HepG2 (cell line): ENCODE results near the gene AGPAT3. TPM values are rescaled to one million over a fixed set of nuclear protein-coding genes. Genes with fewer than 3 reads are reported as not detected.

Experiments
- ATAC-seq: fragments of 200-7000 bp; cut with Tn5 transposase; 3 replicates; pipeline ENCODE4 v1.9.1; 2020; ENCODE audit warnings: mild to moderate bottlenecking, moderate library complexity
- BruUV-seq: library from RNA; stranded (reverse); fragments of 400-500 nt; replicated peaks from 2 replicates; lab custom pipeline; 2021; lab: Mats Ljungman, UMichigan
- CTCF ChIA-PET: fragments of 300-600 bp; formaldehyde crosslinking; extraction: SDS; loops from one replicate; lab custom pipeline; 2021; ENCODE audit warnings: low total read pairs, inconsistent platforms, low intra/inter-chr PET ratio; lab: Yijun Ruan, JAX
- POLR2A ChIA-PET: fragments of 350-600 bp; sonication (Branson Sonifier 250); formaldehyde crosslinking; loops from one replicate; lab custom pipeline; 2020; ENCODE audit warnings: antibody characterized with exemption, inconsistent platforms; lab: Yijun Ruan, JAX
- DNase-seq: peaks from one replicate; pipeline ENCODE4 v3.0.0-alpha.2; 2015; ENCODE audit warnings: low spot score
- FAIRE-seq: peaks from 3 replicates; lab custom pipeline; 2011; peaks lifted over from hg19 to GRCh38; lab: Jason Lieb, UNC
- H2AFZ ChIP-seq: one replicate; pipeline ENCODE4 v1.6.1; 2011; ENCODE audit warnings: low read length, inconsistent platforms
- H3K27ac ChIP-seq: fragments of 300-600 bp; 3 replicates; pipeline ENCODE4 v1.8.0; 2011; ENCODE audit warnings: mixed run types, mild to moderate bottlenecking, mixed read lengths, low read length, inconsistent platforms; ENCODE audit not compliant: insufficient read depth; ENCODE audit errors: extremely low read length
- H3K27me3 ChIP-seq, 2 experiments: fragments of 200-600 bp in 1 of 2; 2 replicates in 1 of 2; 3 replicates in 1 of 2; pipeline versions ENCODE4 v1.6.0 to v1.8.0; 2011; ENCODE audit warnings: low read length in 2 of 2, mild to moderate bottlenecking in 2 of 2, moderate library complexity in 2 of 2, inconsistent platforms in 1 of 2; ENCODE audit not compliant: insufficient read depth in 2 of 2, control insufficient read depth in 1 of 2
- H3K36me3 ChIP-seq, 2 experiments: fragments of 200-600 bp in 1 of 2; replicated peaks in 1 of 2; 2 replicates in 1 of 2; 3 replicates in 1 of 2; pipeline versions ENCODE4 v1.5.1 to v1.8.0; 2011; ENCODE audit warnings: low read length in 2 of 2, inconsistent platforms in 1 of 2; ENCODE audit not compliant: insufficient read depth in 2 of 2, control insufficient read depth in 1 of 2
- H3K4me1 ChIP-seq: 2 replicates; pipeline ENCODE4 v1.5.1; 2012; ENCODE audit warnings: low read length, inconsistent platforms; ENCODE audit not compliant: insufficient read depth
- H3K4me2 ChIP-seq: 2 replicates; pipeline ENCODE4 v1.6.0; 2011; ENCODE audit warnings: low read depth, low read length, inconsistent platforms
- H3K4me3 ChIP-seq, 3 experiments: fragments of 200-600 bp in 1 of 3; sonication (generic), shearing (Covaris generic) in 1 of 3; replicated peaks in 1 of 3; 2 replicates each; pipeline ENCODE4 v1.5.1; 2011 to 2016; ENCODE audit warnings: low read length in 3 of 3, inconsistent platforms in 2 of 3, low read depth in 2 of 3, mild to moderate bottlenecking in 2 of 3, control low read depth in 1 of 3, mixed read lengths in 1 of 3; ENCODE audit not compliant: insufficient read depth in 1 of 3
- H3K79me2 ChIP-seq: one replicate; pipeline ENCODE4 v1.6.1; 2011; ENCODE audit warnings: low read length, inconsistent platforms; ENCODE audit not compliant: insufficient read depth
- H3K9ac ChIP-seq: 2 replicates; pipeline ENCODE4 v1.6.0; 2011; ENCODE audit warnings: mild to moderate bottlenecking, low read depth, low read length, inconsistent platforms; ENCODE audit not compliant: insufficient read depth
- H3K9me3 ChIP-seq: 2 replicates; pipeline ENCODE4 v1.5.1; 2012; ENCODE audit warnings: mild to moderate bottlenecking, low read length
- H4K20me1 ChIP-seq: 2 replicates; pipeline ENCODE4 v1.6.0; 2011; ENCODE audit warnings: inconsistent platforms, mild to moderate bottlenecking, low read length, moderate library complexity; ENCODE audit not compliant: insufficient read depth
- DNMT3B ChIP-seq: conservative IDR thresholded peaks from 2 replicates; pipeline ENCODE4 v1.6.1; 2016; ENCODE audit warnings: missing biosample characterization, control low read depth
- PAF1 ChIP-seq: IDR thresholded peaks from 2 replicates; pipeline ENCODE4 v1.6.1; 2016; ENCODE audit warnings: missing genetic modification reagents, missing compliant biosample characterization
- STAG1 ChIP-seq: sonication (generic); formaldehyde crosslinking; IDR thresholded peaks from 2 replicates; pipeline ENCODE4 v1.4.0; 2020; ENCODE audit warnings: missing genetic modification reagents
- TFDP1 ChIP-seq: IDR thresholded peaks from 2 replicates; pipeline ENCODE4 v1.6.1; 2016; ENCODE audit warnings: missing compliant biosample characterization, missing genetic modification reagents, borderline replicate concordance
- XRCC5 ChIP-seq: fragments of 200-400 bp; formaldehyde crosslinking; optimal IDR thresholded peaks from 2 replicates; pipeline ENCODE3; 2017; ENCODE audit warnings: mild to moderate bottlenecking, low read length
- ZNF337 ChIP-seq: sonication (generic); formaldehyde crosslinking; IDR thresholded peaks from 2 replicates; pipeline ENCODE4 v1.5.1; 2020; ENCODE audit warnings: missing genetic modification reagents, low read depth, mild to moderate bottlenecking, borderline replicate concordance
- ZNF740 ChIP-seq: sonication (generic); formaldehyde crosslinking; IDR thresholded peaks from 2 replicates; pipeline ENCODE4 v1.4.0; 2020; ENCODE audit warnings: missing genetic modification reagents
- ZSCAN30 ChIP-seq: sonication (generic); formaldehyde crosslinking; IDR thresholded peaks from 2 replicates; pipeline ENCODE4 v1.5.0; 2020; ENCODE audit warnings: mild to moderate bottlenecking, missing genetic modification reagents
- WGBS: methylation state at CpG from one replicate; pipeline ENCODE4 v1.1.6; 2017; ENCODE audit warnings: low lambda C conversion rate; 5-methylcytosine and 5-hydroxymethylcytosine counted together
- in situ Hi-C: cut with HindIII; loops from 2 replicates; pipeline ENCODE4 v1.10.0; 2017; ENCODE audit warnings: low pct_unique_long_range_greater_than_20kb; ENCODE audit not compliant: extremely low pct_ligation_motif_present
- intact Hi-C: fragments of 100-400 bp; cut with micrococcal nuclease; formaldehyde crosslinking; loops from one replicate; pipeline ENCODE4 v1.10.0; 2022; ENCODE audit not compliant: unreplicated experiment
- polyA plus RNA-seq, 8 experiments: library from polyadenylated mRNA; depleted of rRNA in 3 of 8; stranded (reverse) in 7 of 8; unstranded in 1 of 8; fragments of >200 nt; fragmentation: Illumina TruSeq in 4 of 8; extraction: Trizol in 4 of 8; gene quantifications; 2 replicates each; pipeline versions ENCODE4 v1.2.1 to v1.2.3, GENCODE V29; 2011 to 2016; ENCODE audit warnings: low read depth in 4 of 8, missing spikeins in 1 of 8, mixed read lengths in 1 of 8; ENCODE audit not compliant: insufficient read depth in 1 of 8
- total RNA-seq, 5 experiments: library from RNA; depleted of rRNA; stranded (reverse); fragments of >200 nt; fragmentation: Illumina TruSeq; extraction: Trizol; gene quantifications; 2 replicates each; pipeline ENCODE4 v1.2.3, GENCODE V29; 2016; ENCODE audit warnings: low read depth in 1 of 5
- TF ChIP-seq, protein P1 (sequence below): sonication (generic); formaldehyde crosslinking; IDR thresholded peaks from 2 replicates; pipeline ENCODE4 v1.4.0; 2020; ENCODE audit warnings: missing genetic modification reagents, low read depth, mild to moderate bottlenecking, borderline replicate concordance
- TF ChIP-seq, protein P2 (sequence below): sonication (generic); formaldehyde crosslinking; IDR thresholded peaks from 2 replicates; pipeline ENCODE4 v1.5.0; 2020; ENCODE audit warnings: mild to moderate bottlenecking, missing genetic modification reagents, moderate library complexity

Gene AGPAT3
- total and polyA plus RNA-seq, 2 of the 13 experiments (the other 11 are each of a cell fraction or from before 2014, with no cell fraction given), result 32.2 to 54.4 TPM

GRCh38 chr21:43978060-43978459 lies 113.0 kb downstream of the AGPAT3 start (continued):
- no peak for TF ChIP-seq XRCC5
- TF ChIP-seq TFDP1 (CRISPR knock-in tag), result no peak
- no peak for TF ChIP-seq ZNF337 (CRISPR knock-in tag)
- no peak for TF ChIP-seq DNMT3B (CRISPR knock-in tag)
- TF ChIP-seq ZNF740 (CRISPR knock-in tag), result no peak
- TF ChIP-seq ZSCAN30 (CRISPR knock-in tag), result no peak
- no peak for TF ChIP-seq PAF1

- no peak overlapping the region for H3K27ac ChIP-seq
- peaks cover 3 to 17% of the 10 kb centered on the region in 2 experiments; a peak in 3 of 5 replicates for H3K36me3 ChIP-seq
- no peak overlapping the region for H2AFZ ChIP-seq
- no peaks in the 10 kb centered on the region for H4K20me1 ChIP-seq
- H3K4me1 ChIP-seq, result 0 out of 2 replicates have a peak, but pooled peaks cover 5% of the 10 kb centered on the region
- FAIRE-seq (no peak), DNase-seq (no peak), ATAC-seq (no peak)
- no peak overlapping the region for H3K9ac ChIP-seq
- intact Hi-C loops (no loop called here), in situ Hi-C loops (no loop called here)
- WGBS, result 90% methylated on average over 7 of the region's 7 CpGs
- POLR2A ChIA-PET, result no interaction called here
- H3K79me2 ChIP-seq, result no peaks in the 10 kb centered on the region
- TF ChIP-seq, protein P1, sequence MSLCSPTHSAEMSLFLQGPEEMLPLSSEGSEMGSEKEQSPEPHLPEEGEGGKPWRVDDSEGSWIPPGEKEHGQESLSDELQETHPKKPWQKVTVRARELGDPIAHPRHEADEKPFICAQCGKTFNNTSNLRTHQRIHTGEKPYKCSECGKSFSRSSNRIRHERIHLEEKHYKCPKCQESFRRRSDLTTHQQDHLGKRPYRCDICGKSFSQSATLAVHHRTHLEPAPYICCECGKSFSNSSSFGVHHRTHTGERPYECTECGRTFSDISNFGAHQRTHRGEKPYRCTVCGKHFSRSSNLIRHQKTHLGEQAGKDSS, result no peak
- TF ChIP-seq, protein P2, sequence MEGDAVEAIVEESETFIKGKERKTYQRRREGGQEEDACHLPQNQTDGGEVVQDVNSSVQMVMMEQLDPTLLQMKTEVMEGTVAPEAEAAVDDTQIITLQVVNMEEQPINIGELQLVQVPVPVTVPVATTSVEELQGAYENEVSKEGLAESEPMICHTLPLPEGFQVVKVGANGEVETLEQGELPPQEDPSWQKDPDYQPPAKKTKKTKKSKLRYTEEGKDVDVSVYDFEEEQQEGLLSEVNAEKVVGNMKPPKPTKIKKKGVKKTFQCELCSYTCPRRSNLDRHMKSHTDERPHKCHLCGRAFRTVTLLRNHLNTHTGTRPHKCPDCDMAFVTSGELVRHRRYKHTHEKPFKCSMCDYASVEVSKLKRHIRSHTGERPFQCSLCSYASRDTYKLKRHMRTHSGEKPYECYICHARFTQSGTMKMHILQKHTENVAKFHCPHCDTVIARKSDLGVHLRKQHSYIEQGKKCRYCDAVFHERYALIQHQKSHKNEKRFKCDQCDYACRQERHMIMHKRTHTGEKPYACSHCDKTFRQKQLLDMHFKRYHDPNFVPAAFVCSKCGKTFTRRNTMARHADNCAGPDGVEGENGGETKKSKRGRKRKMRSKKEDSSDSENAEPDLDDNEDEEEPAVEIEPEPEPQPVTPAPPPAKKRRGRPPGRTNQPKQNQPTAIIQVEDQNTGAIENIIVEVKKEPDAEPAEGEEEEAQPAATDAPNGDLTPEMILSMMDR (CRISPR knock-in tag), result peak; percentile 31
- TF ChIP-seq STAG1 (CRISPR knock-in tag), result peak; percentile 29; the same call in 1 of the 2 replicates
- H3K9me3 ChIP-seq, result no peaks in the 10 kb centered on the region
- CTCF ChIA-PET, result no interaction called here
- H3K27me3 ChIP-seq, result no peaks in the 10 kb centered on the region
- no peak overlapping the region for H3K4me2 ChIP-seq
- BruUV-seq, result no TSS peak
- H3K4me3 ChIP-seq, result no peak overlapping the region
Observed at GRCh38 chr21:43979654-43980053, 114.6 kb downstream of the AGPAT3 start.
